Measurements from ENCODE around the gene LIN7A. TPM values are rescaled to one million over a fixed set of nuclear protein-coding genes. Genes with fewer than 3 reads are reported as not detected.

LIN7A gene
- total RNA-seq, 1 donor = 6.5 TPM

DNA sequence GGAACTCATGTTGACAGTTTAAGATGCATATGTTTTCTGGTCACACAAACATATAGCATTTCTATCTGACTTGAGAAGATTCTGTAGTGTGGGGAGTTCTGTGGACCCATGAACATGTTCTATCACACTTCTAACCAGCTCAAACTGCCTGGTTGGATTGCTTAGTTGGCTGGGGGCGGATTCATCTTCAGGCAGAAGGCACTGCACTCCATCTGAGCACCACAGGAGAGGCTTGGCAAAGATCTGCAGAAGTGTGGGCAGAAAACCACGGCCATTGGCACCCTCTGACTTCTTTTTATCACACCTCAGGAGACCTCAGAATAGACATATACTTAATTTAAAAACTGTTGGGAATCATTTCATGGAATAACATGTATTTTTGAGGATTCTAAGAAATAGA is 68.5 kb downstream of the LIN7A start:
- no peaks in the 10 kb centered on the region for H3K27me3 ChIP-seq (ENCODE audit: insufficient read depth, low read length)
- H3K79me2 ChIP-seq (ENCODE audit: insufficient read depth, low read length) = no peaks in the 10 kb centered on the region
- no peak overlapping the region for H3K4me2 ChIP-seq (ENCODE audit: insufficient read depth, low read length)
- DNase-seq (ENCODE audit: insufficient read length, low spot score, missing footprints) = no peak
- H3K4me3 ChIP-seq (ENCODE audit: insufficient read depth, low read length) = no peak overlapping the region
- H3K9me3 ChIP-seq (ENCODE audit: low read depth, low read length) = no peaks in the 10 kb centered on the region
- no peaks in the 10 kb centered on the region for H4K20me1 ChIP-seq (ENCODE audit: insufficient read depth, low read length)
- no peak overlapping the region for H3K27ac ChIP-seq (ENCODE audit: low read depth, low read length)
- no peak overlapping the region for H2AFZ ChIP-seq (ENCODE audit: low read length)
- TF ChIP-seq CTCF (IDR thresholded peaks at IDR 0.05; ENCODE audit: extremely low read depth, low read depth, low read length) = no peak
- H3K4me1 ChIP-seq (ENCODE audit: insufficient read depth, low read length) = peaks cover 14% of the 10 kb centered on the region
- H3K36me3 ChIP-seq (ENCODE audit: insufficient read depth, low read length) = no peaks in the 10 kb centered on the region

DNA sequence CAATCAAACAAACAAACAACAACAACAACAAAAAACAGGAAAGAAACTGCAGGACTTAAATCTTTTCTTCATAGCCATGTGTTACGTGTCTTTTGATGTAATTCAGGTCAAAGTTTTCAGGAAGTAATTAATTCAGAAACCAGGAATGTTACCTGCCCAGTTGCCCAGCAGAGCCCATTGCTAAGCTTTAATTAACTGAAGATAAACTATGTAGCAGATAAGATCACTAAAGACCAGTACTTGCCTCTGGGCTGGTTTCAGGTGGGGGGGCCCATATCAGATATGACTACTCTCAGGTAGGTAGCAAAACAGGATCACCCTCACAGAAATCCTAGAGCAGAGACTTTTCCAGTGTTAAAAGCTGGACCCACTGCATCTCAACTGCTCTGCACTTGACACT is 69.2 kb downstream of the LIN7A start:
- no peaks in the 10 kb centered on the region for H3K27me3 ChIP-seq (ENCODE audit: insufficient read depth, low read length)

DNA sequence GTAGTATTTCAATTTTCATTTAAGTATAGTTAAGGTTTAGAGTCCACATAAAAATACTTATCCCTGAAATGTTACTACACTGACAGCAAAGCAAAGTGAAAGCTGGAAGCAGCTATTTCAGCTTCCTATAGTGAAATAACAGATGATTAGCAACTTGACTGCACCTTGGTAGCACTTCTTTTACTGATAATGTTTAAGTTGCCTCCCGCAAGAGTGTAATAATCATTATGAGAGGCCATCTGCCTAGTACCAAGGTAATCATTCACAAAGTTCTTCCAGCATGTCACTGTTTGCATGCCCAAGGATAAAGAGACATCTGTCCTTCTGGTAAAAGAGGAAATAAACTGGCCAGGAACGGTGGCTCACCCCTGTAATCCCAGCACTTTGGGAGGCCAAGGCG is 69.8 kb downstream of the LIN7A start:
- Histone ChIP-seq H2AFZ (ENCODE audit: low read length) (no peak overlapping the region), H4K20me1 (ENCODE audit: insufficient read depth, low read length) (no peaks in the 10 kb centered on the region), H3K36me3 (ENCODE audit: insufficient read depth, low read length) (no peaks in the 10 kb centered on the region), H3K4me2 (ENCODE audit: insufficient read depth, low read length) (no peak overlapping the region), H3K27ac (ENCODE audit: low read depth, low read length) (no peak overlapping the region), H3K4me3 (ENCODE audit: insufficient read depth, low read length) (no peak overlapping the region), H3K27me3 (ENCODE audit: insufficient read depth, low read length) (no peaks in the 10 kb centered on the region), H3K79me2 (ENCODE audit: insufficient read depth, low read length) (no peaks in the 10 kb centered on the region), H3K9me3 (ENCODE audit: low read depth, low read length) (no peaks in the 10 kb centered on the region), H3K4me1 (ENCODE audit: insufficient read depth, low read length) (peaks cover 17% of the 10 kb centered on the region)
- no peak for TF ChIP-seq CTCF (IDR thresholded peaks at IDR 0.05; ENCODE audit: extremely low read depth, low read depth, low read length)
- DNase-seq (ENCODE audit: insufficient read length, low spot score, missing footprints) = no peak

More for the DNA sequence above, 69.2 kb downstream of the LIN7A start:
- Histone ChIP-seq H4K20me1 (ENCODE audit: insufficient read depth, low read length) (no peaks in the 10 kb centered on the region), H3K79me2 (ENCODE audit: insufficient read depth, low read length) (no peaks in the 10 kb centered on the region), H3K36me3 (ENCODE audit: insufficient read depth, low read length) (no peaks in the 10 kb centered on the region), H3K4me2 (ENCODE audit: insufficient read depth, low read length) (no peak overlapping the region), H3K4me3 (ENCODE audit: insufficient read depth, low read length) (no peak overlapping the region), H3K9me3 (ENCODE audit: low read depth, low read length) (no peaks in the 10 kb centered on the region), H3K4me1 (ENCODE audit: insufficient read depth, low read length) (peaks cover 16% of the 10 kb centered on the region), H2AFZ (ENCODE audit: low read length) (no peak overlapping the region), H3K27ac (ENCODE audit: low read depth, low read length) (no peak overlapping the region)
- no peak for TF ChIP-seq CTCF (IDR thresholded peaks at IDR 0.05; ENCODE audit: extremely low read depth, low read depth, low read length)
- no peak for DNase-seq (ENCODE audit: insufficient read length, low spot score, missing footprints)

DNA sequence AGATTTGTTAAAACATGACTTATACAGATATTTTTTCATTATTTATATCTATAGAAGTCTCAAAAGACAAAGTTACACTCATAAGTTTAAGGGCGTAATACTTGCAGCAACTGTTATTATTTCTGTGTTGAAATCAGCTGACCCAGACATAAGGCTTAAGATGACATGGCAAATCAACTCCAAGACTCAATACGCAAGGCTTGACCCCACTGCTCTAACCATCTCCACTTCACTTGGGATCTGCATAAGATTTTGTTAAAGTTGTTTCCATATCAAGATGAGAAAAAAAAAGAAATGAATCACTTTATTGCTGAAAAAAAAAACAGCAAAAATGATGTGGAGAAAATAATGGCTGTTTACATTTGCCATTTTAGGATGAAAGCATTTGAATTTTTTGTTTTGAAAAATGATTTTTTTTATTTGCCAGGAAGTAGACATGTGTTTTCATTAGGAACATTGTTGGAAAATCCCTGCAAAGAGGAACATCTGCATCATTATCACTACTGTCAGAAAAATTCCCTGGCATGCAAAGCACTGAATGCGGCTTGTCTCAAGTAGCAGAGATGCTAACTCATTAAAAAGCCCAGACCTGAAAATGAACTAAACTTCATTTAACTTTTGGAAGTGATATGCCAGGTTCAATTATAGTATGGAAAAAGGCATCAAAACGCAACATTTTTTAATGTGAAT is 73.5 kb downstream of the LIN7A start:
- Histone ChIP-seq H3K27ac (ENCODE audit: low read depth, low read length) (peak overlapping the region; percentile 4), H3K4me1 (ENCODE audit: insufficient read depth, low read length) (peaks cover 46% of the 10 kb centered on the region), H3K79me2 (ENCODE audit: insufficient read depth, low read length) (no peaks in the 10 kb centered on the region), H4K20me1 (ENCODE audit: insufficient read depth, low read length) (no peaks in the 10 kb centered on the region), H3K4me2 (ENCODE audit: insufficient read depth, low read length) (peak overlapping the region; percentile 67), H3K36me3 (ENCODE audit: insufficient read depth, low read length) (no peaks in the 10 kb centered on the region), H3K4me3 (ENCODE audit: insufficient read depth, low read length) (peak overlapping the region; percentile 18), H3K27me3 (ENCODE audit: insufficient read depth, low read length) (no peaks in the 10 kb centered on the region), H2AFZ (ENCODE audit: low read length) (no peak overlapping the region), H3K9me3 (ENCODE audit: low read depth, low read length) (no peaks in the 10 kb centered on the region)
- no peak for TF ChIP-seq CTCF (IDR thresholded peaks at IDR 0.05; ENCODE audit: extremely low read depth, low read depth, low read length)
- DNase-seq (ENCODE audit: insufficient read length, low spot score, missing footprints) = no peak
